ENCODE data around the gene SNX22. TPM values are rescaled to one million over a fixed set of nuclear protein-coding genes. Genes with fewer than 3 reads are reported as not detected.

SNX22 gene
- total and polyA plus RNA-seq, 9 of the 15 experiments (the other 6 are each of a cell fraction or from before 2014, with no cell fraction given): 0.91 to 3.0 (median 2.0) TPM

GRCh38 chr15:64146885-64147681, 4.4 kb upstream of the SNX22 start (continued):
- TF ChIP-seq NR0B1 (IDR thresholded peaks at IDR 0.05; ENCODE audit: partially characterized antibody): no peak
- 0 out of 2 replicates have a peak, but pooled peaks have one; percentile 45 for TF ChIP-seq HDAC2 (IDR thresholded peaks at IDR 0.05)
- TF ChIP-seq ASH1L (IDR thresholded peaks at IDR 0.05; ENCODE audit: borderline replicate concordance, low read depth, partially characterized antibody): no peak
- no peak for TF ChIP-seq ZNF280A (IDR thresholded peaks at IDR 0.05; ENCODE audit: low read depth, partially characterized antibody)
- TF ChIP-seq UBTF (IDR thresholded peaks at IDR 0.05; ENCODE audit: borderline replicate concordance in 1 of 2, low read depth in 2 of 2, low read length in 2 of 2): no peak
- TF ChIP-seq ZNF133 (CRISPR knock-in tag; IDR thresholded peaks at IDR 0.05): no peak
- TF ChIP-seq ZNF175 (CRISPR knock-in tag; IDR thresholded peaks at IDR 0.05; ENCODE audit: low read depth): no peak
- TF ChIP-seq NFYB (IDR thresholded peaks at IDR 0.05; ENCODE audit: extremely low read depth, insufficient read length): no peak
- TF ChIP-seq MYBL2 (IDR thresholded peaks at IDR 0.05; ENCODE audit: low read depth): no peak
- no peak for TF ChIP-seq MYBL2 (CRISPR knock-in tag; IDR thresholded peaks at IDR 0.05; ENCODE audit: borderline replicate concordance)
- no peak for TF ChIP-seq CGGBP1 (CRISPR knock-in tag; IDR thresholded peaks at IDR 0.05)
- TF ChIP-seq ZNF561 (CRISPR knock-in tag; conservative IDR thresholded peaks at IDR 0.05): no peak
- peak; percentile 45 for TF ChIP-seq TEAD4 (IDR thresholded peaks at IDR 0.05; ENCODE audit: low read length)
- no peak for TF ChIP-seq TEAD4 (CRISPR knock-in tag; IDR thresholded peaks at IDR 0.05; ENCODE audit: borderline replicate concordance)
- no peak for TF ChIP-seq ZNF23 (CRISPR knock-in tag; IDR thresholded peaks at IDR 0.05)
- TF ChIP-seq ZBTB33 (CRISPR knock-in tag; IDR thresholded peaks at IDR 0.05): peak; percentile 69; the same call in 1 of the 2 replicates
- no peak for TF ChIP-seq TRIM25 (IDR thresholded peaks at IDR 0.05; ENCODE audit: borderline replicate concordance)

All from K562 (cell line).